ENCODE results near the gene ZNF576.
"Not testable (repeated sequence)": the region's sequence is repeated elsewhere in the genome, so short reads cannot be mapped to it uniquely, and the experiment has no call there.

Gene ZNF576

GRCh38 chr19:43644181-43644580 lies 47.8 kb downstream of the ZNF576 start:
- DNase-seq = no peak

- DNase-seq = no peak
Measured at GRCh38 chr19:43648633-43649032, 52.2 kb downstream of the ZNF576 start.

- DNase-seq = no peak
Measured at GRCh38 chr19:43649514-43649913, 53.1 kb downstream of the ZNF576 start.

GRCh38 chr19:43650276-43650675 lies 53.9 kb downstream of the ZNF576 start:
- not testable (repeated sequence) for DNase-seq
